NB4 (cell line): ENCODE data around the gene SPOP.

Experiments
- DNase-seq: peaks from one replicate; pipeline ENCODE4 v3.0.0; 2010; ENCODE audit warnings: low read depth
- H3K4me3 ChIP-seq: one replicate; pipeline ENCODE4 v1.5.1; 2011; ENCODE audit warnings: mild to moderate bottlenecking, low read depth, low read length, moderate library complexity
- MAX ChIP-seq: IDR thresholded peaks from 2 replicates; pipeline ENCODE4 v1.6.1; 2011; ENCODE audit warnings: low read depth, low read length
- MYC ChIP-seq: IDR thresholded peaks from 2 replicates; pipeline ENCODE4 v1.6.1; 2011; ENCODE audit warnings: low read depth, low read length
- POLR2A ChIP-seq: IDR thresholded peaks from 2 replicates; pipeline ENCODE4 v1.6.1; 2011; ENCODE audit warnings: mild to moderate bottlenecking; ENCODE audit not compliant: insufficient read length; ENCODE audit errors: extremely low read depth
- TF ChIP-seq, protein P1 (sequence below): IDR thresholded peaks from one replicate; pipeline ENCODE4 v1.5.1; 2012; ENCODE audit warnings: low read depth, low read length

The SPOP gene

DNA sequence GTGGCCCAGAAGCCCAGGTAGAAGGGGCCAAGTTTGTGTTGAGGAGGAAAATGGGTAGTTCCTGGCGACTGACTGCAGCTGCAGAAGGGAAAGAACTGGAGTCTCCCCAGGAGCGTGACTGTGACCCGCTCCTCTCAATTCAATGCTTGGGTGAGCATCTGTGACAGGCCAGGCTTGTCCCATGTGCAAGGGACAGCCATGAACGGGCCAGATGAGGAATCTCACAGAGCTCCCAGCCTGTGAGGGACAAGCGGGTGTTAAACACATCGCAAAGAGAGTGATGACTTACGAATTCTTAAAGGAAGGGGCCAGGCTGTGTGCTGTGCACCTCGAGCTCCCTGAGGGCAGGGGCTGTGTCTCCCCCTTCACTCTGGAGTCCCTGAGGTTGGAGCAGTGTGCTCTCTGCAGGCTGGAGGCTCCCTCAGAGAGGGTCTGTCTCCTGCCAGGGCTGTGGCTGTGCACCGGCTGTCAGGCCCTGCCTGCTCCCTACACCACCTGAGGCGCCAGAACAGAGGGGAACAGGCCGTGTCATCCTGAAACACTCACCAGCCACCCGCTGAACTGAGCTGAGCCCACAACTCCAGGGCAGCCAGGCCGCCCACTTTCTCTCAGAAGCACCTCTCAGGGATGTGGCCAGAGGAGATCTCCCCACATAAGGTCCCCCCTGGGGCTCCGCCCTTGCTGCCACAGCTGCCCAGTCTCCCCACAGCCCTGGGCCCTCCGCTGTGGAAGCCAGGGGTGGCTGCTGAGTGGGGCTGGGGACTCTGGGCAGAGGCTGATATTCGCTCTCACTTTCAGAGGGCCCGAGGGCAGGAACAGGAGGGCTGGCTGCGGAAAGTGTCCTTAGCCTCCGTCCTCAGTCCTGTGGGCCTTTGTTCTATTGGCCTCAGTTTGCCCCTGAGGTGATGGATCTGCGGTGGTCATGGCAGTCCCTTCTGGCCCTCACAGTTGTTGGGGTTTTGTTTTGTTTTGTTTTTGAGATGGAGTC lies 127.9 kb downstream of the SPOP start:
- no peak overlapping the region for H3K4me3 ChIP-seq
- no peak for DNase-seq
- TF ChIP-seq MYC (no peak), MAX (no peak), POLR2A (no peak)
- TF ChIP-seq, protein P1, sequence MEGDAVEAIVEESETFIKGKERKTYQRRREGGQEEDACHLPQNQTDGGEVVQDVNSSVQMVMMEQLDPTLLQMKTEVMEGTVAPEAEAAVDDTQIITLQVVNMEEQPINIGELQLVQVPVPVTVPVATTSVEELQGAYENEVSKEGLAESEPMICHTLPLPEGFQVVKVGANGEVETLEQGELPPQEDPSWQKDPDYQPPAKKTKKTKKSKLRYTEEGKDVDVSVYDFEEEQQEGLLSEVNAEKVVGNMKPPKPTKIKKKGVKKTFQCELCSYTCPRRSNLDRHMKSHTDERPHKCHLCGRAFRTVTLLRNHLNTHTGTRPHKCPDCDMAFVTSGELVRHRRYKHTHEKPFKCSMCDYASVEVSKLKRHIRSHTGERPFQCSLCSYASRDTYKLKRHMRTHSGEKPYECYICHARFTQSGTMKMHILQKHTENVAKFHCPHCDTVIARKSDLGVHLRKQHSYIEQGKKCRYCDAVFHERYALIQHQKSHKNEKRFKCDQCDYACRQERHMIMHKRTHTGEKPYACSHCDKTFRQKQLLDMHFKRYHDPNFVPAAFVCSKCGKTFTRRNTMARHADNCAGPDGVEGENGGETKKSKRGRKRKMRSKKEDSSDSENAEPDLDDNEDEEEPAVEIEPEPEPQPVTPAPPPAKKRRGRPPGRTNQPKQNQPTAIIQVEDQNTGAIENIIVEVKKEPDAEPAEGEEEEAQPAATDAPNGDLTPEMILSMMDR, result no peak

DNA sequence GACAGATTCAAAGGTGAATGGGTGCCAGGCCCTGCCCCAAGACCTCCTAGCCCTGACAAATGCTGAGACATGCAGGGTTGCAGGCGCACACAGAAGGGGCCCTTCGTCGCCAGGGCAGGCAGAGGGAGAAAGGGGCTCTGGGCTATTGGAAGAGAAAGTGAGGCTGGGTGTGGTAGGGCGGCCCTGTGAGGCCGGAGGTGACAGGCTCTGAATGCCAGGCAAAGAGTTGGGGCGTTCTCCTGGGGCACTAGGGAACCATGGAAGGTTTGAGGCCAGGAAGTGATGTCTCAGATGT lies 128.6 kb downstream of the SPOP start:
- no peak for DNase-seq
- no peak overlapping the region for H3K4me3 ChIP-seq
- no peak for TF ChIP-seq MYC
- no peak for TF ChIP-seq POLR2A
- TF ChIP-seq, protein P1, result no peak
- TF ChIP-seq MAX, result no peak
